GM21515 (cell line): Measurements from ENCODE around the gene ARHGEF16.

Experiments
- ATAC-seq: cut with Tn5 transposase; IDR thresholded peaks from one replicate; pipeline ENCODE4 v1.9.1; 2021; ENCODE audit not compliant: unreplicated experiment

ARHGEF16 gene

DNA sequence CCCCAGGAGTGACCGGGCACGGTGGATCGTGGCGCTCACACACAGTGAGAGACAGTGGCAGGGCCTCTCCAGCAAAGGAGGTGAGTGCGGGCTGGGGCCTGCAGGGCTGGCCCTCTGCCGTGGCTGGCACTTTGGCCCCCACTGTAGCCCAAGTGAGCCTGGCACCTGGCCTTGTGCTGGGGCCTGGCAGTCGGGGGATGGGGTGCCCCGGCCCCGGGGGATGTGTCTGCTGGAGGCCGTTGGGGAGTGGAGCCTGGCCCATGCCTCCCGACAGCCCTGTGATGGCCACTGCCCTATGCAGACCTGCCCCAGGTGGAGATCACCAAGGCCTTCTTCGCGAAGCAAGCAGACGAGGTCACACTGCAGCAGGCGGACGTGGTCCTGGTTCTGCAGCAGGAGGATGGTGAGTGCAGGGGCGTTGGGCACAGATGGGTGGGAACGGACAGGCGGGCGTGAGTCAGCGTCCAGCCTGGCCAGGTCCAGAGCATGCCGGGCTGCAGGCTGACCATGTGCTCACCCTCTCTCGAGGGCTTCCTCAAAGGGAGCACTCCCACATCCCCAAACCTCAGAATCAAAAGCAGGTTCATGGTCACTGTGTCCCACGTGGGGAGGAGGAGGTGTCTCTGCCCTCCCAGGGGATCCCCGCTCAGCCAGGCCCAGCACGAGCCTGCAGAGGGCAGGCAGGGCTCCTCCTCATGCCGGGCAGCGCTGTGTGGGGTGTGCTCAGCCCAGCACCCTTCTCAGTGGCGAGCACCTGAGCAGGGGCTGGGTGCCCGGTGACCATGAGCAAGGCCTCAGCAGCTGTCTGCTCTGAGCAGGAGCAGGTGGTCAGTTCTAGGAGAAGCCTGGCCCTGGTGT is 25.3 kb downstream of the ARHGEF16 start:
- no peak for ATAC-seq

GRCh38 chr1:3480369-3480719 is 25.9 kb downstream of the ARHGEF16 start:
- no peak for ATAC-seq

DNA sequence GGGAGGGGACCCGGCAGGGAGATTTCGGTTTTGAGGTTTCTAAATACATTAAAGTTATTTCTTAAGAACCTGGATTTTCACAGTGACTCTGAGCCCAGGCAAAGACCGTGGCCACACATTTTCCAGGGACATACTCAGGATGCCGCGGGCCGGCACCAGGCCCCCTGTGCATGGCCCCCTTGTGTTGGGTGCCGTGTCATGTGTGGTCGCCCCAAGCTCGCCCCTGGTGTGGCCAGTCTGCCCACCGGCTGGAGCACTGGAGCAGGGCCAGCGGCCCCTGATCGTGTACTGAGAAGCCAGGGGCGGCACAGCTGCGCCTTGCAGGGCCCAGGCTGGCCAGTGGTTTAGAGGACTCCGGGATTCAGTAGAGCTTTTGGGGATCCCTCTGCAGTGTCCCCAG is 26.6 kb downstream of the ARHGEF16 start:
- ATAC-seq, result no peak

DNA sequence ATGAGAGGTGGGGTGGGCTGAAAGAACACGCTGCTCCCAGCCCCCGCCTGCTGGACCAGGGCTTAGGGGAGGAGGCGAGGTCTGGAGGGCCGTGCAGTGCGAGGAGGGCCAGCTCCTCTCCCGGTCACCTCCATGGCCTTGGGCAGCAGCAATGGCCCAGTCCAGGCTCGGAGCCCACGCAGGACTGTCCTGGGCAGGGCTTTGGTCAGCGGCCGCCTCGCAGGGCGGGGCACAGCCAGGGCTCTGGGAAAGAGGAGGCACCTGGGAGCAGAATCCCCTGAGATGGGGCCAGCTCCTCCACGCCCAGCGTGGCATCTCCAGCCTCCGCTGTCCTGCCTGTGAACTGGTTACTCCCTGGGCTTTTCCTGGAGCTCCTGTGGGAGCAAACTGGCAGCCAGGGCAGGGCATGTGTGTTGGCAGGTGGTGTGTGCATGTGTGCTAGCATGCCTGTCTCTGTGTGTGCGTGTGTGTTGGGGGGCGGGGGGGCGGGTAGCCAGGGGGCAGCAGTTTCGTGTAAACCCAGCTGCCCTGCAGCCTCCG is 27.4 kb downstream of the ARHGEF16 start:
- ATAC-seq, result no peak

DNA sequence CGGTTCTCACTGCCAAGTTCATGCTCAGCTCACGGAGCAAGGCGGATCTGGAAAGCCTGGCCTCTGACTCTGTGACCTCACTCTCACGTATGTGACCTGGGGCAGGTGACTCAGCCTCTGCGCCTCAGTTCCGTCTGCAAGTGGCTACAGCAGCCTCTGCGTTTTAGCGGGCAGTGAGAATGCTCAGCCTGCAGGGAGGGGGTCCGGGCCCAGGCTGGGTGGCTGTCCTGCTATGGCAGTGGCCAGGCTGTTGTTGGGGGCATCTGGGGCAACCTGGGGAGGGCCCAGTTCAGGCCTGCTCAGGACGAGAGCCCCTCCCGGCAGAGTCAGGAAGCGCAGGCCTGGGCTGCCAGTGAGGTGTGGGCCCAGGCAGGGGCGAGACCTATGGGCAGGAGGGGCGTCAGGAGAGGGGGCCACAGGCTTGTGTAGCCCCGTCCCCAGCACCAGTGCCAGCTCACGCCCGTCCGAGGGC is 27.9 kb downstream of the ARHGEF16 start:
- no peak for ATAC-seq

- no peak for ATAC-seq
Measured at GRCh38 chr1:3483380-3483779, 28.9 kb downstream of the ARHGEF16 start.

- ATAC-seq, result no peak
Measured at GRCh38 chr1:3483801-3484444, 29.5 kb downstream of the ARHGEF16 start.

GRCh38 chr1:3485016-3485415 is 30.6 kb downstream of the ARHGEF16 start:
- ATAC-seq, result no peak

DNA sequence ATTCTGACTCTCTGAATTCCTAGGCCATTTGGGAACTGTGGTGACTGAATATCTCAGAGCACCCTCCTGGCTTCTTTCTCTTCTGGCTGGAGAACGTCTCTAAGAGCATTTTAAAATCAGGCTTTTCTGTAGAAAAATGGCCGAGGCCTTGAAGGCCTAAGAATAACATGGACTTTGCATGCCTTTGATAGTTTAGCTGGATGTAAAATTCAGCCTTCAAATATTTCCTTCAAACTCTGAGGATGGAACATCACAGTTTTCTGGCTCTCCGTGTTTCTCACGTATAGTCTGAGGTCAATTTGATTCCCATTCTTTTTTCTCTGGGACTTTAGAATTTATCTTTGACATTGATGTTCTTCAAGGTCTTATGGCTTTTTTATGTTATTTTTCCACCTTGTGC is 34.0 kb downstream of the ARHGEF16 start:
- ATAC-seq, result no peak

GRCh38 chr1:3490046-3490745 is 35.7 kb downstream of the ARHGEF16 start:
- no peak for ATAC-seq

GRCh38 chr1:3491291-3492246 is 37.1 kb downstream of the ARHGEF16 start:
- ATAC-seq, result peak; percentile 71

DNA sequence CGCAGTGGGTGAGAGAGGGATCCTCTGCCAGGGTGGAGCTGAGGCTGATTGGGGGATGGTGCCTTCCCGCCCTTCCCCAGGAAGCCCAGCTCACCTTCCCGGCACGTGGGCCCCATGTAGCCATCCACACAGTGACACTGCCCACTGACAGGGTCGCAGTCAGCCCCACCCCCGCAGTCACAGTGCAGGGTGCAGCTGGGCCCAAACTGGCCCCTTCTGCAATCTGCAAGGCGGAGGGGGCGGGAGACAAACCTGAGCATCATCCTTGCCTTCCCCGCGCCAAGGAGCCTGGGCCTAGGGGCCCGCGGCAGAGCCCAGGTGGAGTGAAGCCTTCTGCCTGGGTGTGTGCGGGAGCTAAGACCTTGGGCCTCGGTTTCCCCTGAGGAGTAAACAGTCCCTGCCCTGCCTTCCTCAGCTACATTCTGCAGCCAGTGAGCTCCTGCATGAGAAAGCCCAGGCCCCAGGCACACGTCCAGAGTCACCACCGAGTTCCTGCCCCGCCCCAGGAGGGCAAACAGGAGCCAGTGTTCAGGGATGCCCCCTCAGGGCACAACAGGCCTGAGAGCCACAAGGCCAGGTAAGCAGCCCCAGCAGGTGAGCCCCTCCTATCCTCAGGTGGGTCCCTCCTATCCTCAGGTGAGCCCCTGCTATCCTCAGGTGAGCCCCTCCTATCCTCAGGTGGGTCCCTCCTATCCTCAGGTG is 38.2 kb downstream of the ARHGEF16 start:
- ATAC-seq, result no peak

- ATAC-seq, result no peak
Measured at GRCh38 chr1:3494321-3495308, 40.1 kb downstream of the ARHGEF16 start.

DNA sequence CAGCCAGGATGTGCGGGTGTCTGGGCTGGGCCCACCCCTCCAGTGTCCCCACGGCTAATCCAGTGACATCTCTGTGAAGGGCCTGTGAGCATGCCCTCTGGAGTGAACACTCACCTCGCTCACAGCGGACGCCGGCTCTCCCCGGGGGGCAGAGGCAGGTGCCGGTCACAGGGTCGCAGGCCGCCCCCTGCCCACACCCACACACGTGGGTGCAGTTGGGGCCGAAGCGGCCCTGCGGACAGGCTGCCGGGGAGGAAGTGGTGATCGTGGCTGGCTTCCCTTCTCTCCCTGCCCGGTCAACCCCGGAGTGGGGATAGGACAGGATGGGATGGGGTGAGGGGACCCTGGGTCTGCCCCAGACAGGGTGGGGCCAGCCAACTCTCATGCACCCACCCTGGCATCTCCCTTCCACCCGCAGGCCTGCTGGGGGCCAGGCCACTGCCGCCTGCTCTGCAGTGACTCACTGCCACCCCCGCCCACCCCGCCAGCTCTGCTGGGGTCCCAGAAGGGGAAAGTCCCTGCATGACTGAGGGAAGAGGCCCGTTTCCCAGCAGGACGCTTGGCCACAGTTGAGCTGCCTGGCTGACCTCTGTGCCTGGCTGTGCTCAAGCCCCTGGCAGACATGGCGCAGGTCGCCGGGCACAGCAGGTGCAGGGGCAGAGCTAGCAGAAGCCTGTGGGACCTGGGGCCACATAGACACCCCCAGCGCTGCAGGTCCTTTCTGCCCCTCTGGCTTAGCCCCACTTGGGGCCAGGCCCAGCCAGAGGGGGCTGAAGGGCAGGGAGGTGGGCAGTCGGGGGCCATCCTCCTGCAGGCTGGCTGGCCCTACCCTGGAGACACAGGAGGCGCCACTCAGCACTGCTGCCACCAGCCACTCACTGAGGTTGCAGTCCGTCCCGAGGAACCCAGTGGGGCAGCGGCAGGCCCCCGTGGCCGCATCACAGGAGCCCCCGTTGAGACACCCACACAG is 41.6 kb downstream of the ARHGEF16 start:
- ATAC-seq, result no peak

DNA sequence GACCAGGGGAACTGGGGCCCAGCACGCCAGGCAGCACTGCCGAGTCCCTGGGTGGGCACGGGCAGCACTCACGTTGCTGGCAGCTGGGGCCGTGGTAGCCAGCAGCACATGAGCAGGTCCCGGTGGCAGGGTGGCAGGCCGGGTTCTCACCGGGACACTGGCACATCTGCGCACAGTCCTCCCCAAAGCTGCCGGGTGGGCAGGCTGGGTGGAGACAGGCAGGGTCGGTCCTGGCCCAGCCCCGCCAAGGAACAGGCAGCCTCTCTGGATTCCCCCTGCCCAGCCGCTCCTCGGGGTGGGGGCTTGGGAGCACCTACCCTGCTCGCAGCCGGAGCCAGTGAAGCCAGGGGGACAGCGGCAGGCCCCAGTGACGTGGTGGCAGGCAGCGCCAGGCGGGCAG is 42.5 kb downstream of the ARHGEF16 start:
- no peak for ATAC-seq

DNA sequence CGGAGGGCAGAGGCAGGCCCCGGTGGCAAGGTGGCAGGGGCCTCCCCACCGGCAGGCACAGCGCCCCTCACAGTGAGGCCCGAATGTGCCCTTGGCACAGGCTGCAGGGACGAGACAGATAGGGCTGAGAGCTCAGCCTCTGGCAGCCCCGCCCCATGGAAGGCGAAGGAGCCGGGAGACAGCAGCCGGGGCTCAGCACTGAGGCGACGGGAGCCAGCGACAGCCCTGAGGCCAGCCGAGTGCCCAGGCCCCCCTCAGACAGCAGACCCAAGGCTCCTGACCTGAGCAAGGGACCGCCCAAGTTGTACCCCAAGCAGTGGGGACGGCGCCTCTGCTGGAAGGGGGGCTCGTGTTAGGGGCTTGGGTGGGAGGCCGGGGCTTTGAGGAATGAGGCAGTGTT is 43.1 kb downstream of the ARHGEF16 start:
- no peak for ATAC-seq

GRCh38 chr1:3498246-3498930 is 43.9 kb downstream of the ARHGEF16 start:
- no peak for ATAC-seq
